ENCODE results near the gene MAMDC2. TPM values are rescaled to one million over a fixed set of nuclear protein-coding genes. Genes with fewer than 3 reads are reported as not detected.

The MAMDC2 gene
- total RNA-seq, 1 donor from 2014 or later, result 26.4 TPM

DNA sequence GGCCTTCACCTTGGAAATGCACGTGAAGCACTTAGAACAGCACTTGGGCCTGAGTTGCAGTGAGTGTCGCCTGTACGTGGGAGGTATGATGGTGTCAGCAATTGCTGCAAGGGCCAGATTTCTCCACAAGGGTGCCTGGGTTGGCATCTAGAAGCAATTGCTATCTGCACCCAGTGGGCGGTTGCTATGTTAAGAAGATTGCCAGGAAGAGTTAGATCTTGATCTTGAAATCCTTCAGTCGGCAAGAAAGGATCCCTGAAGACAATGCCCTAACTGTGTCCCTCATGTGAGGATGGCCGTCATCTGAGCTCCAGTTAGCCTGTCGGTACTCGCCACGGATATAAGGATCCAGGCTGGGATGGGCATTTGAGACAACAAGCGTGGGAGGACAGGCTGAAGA is 62.9 kb downstream of the MAMDC2 start:
- no peak for DNase-seq (ENCODE audit: low read depth, low spot score)

DNA sequence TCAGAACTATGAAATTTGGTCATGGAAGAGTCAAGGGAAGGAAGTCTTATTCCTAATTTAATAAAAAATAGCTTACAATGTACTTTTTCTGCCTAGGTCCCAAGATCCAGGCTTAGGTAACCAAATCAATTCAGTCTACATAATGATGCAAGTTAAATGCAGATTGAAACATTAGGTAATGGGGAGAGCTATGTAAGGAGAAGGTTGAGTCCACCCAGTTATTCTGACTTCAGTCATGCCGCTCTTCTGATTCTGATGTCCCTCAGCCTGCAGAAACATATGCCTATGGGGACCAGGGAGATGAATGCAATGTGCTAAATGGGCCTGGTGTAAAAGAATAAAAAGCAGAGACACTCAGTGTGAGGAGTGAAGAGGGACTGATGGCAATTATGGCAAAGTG is 63.9 kb downstream of the MAMDC2 start:
- no peak for DNase-seq (ENCODE audit: low read depth, low spot score)

DNA sequence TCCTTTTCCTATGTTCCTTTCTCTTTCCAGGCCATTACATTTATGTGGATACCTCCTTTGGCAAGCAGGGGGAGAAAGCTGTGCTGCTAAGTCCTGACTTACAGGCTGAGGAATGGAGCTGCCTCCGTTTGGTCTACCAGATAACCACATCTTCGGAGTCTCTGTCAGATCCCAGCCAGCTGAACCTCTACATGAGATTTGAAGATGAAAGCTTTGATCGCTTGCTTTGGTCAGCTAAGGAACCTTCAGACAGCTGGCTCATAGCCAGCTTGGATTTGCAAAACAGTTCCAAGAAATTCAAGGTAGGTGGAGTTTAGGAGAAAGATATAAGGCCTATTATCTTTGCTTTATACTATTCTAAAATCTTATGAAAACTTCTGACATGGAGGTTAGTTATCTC is 64.5 kb downstream of the MAMDC2 start:
- DNase-seq (ENCODE audit: low read depth, low spot score), result no peak

DNA sequence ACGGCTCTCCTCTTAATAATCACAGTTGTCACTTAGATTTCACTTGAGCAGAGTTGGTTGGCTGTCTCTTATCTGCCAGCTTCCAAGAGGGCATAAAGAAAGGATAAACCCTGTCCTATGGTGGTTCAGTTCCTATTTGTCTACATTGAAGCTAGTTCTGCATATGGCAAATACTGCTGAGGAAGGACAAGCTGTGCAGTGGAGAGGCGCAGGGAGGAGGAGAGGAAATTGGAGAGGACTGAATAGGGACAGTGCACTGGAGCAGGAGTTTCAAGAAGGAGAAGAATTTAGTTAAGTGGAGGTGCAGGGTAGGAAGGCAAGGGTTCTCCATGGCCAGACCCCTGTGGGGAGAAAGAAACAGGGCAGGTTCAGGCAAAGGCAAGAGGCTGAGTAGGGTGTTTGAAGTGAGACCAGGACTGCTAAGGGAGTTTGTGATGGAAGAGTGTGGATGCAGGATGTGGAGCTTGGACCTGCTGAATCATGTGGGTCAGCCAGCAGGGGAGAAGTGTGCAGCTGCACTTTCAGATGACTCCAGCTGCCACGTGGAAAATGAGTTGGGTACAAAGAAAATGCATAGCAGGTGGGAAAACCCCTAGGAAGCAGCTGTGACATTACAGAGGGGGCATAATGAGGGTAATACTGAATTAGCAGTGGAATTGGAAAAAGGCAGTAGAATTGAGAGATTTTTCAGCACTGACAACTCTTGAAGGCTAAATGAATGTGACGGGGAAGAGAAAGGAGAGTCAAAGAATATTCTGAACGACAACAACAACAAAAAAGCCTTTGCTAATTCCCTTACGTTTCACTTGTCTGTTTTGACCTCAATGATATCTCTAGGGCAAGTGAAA is 66.8 kb downstream of the MAMDC2 start:
- peak; percentile 35 for DNase-seq (ENCODE audit: low read depth, low spot score)

DNA sequence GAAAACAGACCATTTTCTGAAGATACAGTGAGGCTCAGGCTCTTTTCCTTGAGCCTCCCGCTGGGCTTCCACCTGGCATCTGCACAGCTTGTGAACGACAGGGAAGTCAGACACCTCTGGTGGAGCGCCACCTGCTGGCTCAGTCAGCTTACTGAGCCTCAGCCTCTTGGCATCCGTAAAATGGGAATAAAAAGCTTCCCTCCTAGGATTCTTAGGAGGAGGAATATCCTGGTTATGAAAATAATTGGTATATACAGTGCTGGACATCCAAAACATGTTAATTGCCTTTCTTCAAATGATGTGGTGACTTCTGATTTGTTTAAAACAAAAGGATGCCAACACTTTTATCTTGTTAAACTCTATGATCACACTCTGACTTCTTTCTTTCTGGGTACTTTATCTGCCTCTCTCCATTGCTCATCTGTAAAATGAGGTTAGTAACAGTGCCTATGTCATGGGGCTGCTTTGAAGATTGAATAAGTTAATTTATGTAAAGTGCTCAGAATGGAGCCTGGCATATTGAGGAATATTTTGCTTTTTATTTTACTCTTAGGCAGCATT is 67.5 kb downstream of the MAMDC2 start:
- peak; percentile 35 for DNase-seq (ENCODE audit: low read depth, low spot score)

DNA sequence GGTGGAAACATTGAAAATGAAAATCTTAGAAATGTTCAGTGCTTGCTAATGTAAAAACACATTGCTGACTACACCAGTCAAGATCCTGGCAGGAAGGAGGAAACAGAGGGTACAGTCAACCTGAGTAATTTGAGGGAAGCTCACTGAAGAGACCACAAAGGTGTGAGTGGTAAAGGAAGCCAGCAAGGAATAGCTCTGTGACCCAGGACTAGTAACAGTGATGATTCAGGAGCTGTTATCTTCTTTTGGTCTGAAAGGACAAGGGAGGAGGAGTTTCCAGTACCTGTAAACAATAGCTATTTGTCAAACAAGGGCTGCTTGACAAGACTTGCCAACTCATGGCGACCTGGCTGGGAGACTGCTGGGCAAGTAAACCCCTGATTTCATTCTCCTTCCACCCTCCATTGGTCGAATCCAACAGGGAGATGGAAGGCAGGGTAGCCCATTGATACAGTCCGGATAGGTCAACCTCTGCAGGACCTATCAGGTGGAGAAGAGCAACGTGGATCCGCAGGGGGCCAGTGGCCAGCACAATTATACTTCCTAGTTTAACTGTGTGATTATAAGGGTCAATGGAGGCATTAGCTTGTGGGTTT is 68.1 kb downstream of the MAMDC2 start:
- DNase-seq (ENCODE audit: low read depth, low spot score), result no peak

DNA sequence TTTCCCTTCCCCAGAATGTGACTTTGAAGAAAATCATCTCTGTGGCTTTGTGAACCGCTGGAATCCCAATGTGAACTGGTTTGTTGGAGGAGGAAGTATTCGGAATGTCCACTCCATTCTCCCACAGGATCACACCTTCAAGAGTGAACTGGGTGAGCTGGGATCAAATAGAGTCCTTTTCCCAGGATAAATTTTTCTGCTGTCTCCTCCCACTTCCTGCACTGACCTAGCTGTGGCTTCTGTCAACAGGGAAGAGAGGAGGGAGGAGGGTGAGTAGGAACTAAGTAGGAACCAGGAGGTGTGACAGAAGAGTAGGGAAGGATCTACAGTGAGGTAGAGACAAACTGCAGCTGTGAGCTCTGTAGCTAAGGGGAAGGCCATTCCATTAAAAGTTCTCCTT is 69.3 kb downstream of the MAMDC2 start:
- DNase-seq (ENCODE audit: low read depth, low spot score), result no peak

DNA sequence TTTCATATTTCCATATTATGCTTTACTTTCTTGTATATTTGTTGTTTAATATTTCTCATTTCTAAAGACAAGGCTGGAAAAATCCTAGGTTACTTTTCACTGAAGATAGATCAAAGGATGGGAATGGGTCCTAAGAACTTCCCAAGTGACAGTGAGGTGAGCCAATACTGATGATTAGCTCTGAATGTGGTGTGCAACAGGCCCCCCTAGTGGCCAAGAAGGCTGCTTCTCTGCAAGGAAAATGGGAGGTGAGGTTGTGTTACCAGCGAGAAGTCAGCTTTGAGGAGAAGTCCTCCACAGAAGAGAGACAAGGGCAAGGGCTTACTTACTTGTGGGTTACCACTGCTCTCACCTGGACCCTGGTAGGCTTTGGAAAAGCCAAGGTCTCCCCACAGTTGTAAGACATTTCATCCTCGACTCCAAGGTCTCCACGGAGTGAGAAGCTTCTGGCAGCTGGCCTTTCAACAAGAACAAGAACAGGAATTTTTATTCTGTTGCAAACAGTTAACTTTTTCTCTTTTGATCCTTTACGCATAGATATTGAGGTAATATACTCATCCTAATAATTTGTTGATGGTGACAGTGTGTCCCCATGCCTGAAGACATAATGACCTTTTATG is 69.9 kb downstream of the MAMDC2 start:
- peak; percentile 13 for DNase-seq (ENCODE audit: low read depth, low spot score)

DNA sequence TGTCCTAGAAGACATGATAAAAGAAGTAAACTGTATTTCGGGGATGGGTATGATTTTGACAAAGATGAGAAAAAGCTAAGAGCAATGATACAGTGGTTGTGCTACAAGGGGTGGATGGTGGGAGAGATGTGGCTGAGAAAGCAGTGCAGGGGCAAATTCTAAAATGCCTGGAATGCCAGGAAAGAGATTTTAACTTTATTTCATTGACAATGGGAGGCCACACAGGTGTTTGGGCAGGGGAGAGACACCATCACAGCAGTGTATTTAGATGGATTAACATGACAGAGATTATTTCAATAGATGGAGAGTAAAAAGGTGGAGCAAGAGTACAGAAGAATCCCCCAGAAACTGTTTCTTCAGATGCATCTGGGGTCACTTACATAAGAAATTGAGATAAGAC is 71.2 kb downstream of the MAMDC2 start:
- no peak for DNase-seq (ENCODE audit: low read depth, low spot score)

DNA sequence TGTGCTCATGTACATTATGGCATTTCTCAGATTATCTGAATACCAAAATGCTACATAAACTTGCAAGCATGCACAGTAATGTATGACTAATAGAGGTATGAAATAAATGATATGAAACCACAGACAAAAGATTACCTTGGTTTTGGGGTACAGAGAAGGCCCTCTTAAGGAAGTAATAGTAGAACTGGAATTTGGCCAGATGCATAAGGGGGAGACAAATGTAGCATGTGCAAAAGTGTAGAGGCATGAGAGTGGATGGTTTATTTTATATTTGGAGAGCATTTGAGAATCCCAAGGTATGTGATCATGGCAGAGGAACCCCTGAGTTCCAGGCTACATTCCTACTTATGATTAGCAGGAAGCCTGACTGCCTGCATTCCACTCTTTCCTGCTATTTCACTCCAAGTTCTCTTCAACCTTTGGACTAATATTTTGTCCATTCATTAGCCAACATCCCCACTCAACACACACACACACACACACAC is 74.2 kb downstream of the MAMDC2 start:
- peak; percentile 24 for DNase-seq (ENCODE audit: low read depth, low spot score)

DNA sequence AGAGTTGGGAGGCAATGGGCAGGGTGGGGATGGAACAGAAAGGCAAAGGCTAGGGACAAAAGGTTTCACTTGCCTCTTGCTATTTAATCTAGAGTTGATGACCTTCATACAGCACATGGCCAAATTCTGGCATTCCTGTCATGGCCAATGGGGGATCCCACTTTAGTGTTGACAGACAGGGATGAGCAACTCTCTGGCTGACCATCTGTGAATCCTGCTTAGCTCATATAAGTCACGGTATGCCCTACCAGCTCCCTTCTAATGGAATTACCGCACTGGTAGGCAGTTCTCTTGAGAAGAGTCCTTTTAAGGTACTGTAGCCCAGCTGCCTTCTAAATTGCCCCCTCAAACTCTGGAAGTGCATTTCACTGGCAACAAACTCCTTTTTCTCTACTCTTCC is 76.1 kb downstream of the MAMDC2 start:
- DNase-seq (ENCODE audit: low read depth, low spot score), result no peak

DNA sequence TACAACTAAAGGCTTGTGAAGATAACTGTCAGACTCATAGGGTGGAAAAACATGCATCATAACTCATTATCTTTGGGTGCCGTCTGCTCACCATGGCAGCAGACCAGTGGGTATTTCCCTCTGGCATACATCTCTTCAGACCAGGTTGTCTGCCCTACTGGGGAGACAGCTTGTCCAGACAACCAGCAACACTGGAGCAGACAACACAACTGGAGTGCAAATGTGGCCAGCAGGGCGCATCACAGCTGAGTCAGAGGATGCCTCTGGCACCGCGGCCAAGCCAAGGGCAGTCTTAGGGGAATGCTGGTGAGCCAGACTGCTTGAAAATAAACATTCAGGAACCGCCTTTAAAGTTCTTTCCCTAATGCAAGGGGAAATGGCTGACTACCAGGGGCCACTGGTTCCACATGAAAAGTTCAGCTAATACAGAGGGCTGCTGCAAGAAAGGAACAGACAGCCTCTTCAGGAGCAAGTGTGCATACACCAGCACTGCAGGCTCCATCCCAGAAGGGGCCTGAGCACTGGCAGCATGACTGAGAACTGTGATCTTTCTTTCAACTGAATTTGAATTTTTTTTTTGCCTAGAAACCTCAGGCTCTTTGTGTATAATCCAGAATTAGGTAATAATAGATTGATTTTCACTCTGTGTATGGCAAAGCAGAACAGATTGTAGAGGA is 77.3 kb downstream of the MAMDC2 start:
- DNase-seq (ENCODE audit: low read depth, low spot score), result peak; percentile 13

DNA sequence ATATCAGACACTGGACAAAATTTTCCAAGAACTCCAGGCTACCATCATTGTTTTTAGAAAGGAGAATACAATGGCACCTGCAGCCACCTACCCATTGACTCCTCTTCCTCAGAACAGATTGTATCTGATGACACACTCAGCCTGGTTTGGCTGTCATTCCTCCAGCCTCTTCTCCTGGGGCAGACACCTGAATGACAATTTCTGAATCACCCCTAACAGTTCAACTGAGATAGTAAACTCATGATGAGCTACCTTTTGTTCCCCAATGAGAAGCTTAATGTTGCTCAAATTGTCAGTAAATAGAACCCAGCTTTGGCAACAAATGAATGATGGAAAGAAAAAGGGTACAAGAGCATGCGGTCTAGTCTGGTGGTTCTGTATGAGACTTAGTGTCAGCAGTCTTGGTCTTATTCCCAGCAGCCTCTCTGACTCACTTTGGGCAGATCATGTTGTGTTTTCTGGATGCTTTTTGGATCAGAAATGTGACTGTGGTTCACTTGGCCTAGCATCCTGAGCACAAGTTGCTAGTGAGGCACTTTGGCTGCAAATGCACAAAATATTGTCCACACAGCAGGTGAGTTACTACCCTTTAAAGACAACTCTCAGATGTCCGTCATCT is 78.3 kb downstream of the MAMDC2 start:
- DNase-seq (ENCODE audit: low read depth, low spot score), result no peak

DNA sequence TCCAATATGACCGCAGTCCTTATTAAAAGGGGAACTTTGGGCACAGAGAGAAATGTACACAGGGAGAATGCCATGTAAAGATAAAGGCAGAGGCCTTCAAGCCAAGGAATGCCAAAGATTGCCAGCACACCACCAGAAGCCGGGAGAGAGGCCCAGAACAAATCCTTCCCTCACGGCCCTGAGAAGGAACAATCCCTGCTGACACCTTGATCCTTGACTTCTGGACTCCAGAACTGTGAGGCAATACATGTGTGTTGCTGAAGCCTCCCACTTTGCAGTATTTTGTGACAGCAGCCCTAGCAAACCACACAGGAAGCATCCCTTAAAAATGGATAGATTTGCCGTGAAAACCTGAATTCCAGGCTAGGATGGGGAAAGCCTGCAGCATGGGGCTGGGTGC is 80.0 kb downstream of the MAMDC2 start:
- no peak for DNase-seq (ENCODE audit: low read depth, low spot score)

DNA sequence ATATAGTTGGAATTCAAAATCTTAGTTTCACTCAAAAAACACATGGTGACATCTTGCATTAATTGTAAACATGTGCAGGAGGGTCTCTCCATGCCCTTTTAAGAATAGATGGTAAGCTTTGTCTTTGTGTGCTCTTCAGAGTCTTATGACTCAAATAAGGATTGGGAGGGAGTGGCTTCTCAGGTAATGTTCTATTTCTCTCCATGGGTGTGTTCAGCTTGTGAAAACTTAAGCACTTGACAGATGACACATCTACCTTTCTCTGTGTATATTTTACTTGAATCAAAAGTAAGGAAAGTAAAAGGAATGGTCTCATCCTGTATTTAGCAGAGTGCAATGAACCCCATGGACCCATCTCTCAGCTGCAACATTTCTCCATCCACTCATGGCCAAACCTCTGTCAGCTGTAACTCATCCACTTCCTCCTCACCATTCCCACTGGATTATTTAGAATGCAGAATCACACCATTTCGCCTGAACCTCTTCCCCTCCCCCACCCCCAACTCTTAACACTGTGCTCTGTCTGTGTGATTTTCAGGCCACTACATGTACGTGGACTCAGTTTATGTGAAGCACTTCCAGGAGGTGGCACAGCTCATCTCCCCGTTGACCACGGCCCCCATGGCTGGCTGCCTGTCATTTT is 82.1 kb downstream of the MAMDC2 start:
- DNase-seq (ENCODE audit: low read depth, low spot score), result no peak

DNA sequence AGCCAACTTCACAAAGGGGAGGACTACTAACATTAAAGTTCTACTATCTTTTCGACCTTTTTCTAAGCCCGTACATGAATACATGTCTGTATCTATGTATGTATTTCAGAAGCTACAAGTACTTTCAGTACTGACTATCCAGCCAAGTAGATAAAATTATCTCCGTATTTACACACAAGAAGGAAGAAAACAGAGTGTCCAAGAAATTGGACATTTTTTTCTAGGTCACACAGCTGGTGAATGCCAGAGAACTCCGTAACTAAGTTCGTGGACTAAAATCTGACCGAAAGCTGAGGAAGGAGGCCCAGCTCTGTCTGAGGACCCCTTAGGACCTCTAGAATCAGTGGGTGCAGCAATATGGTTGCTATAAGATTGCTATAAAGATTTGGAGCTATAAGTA is 83.4 kb downstream of the MAMDC2 start:
- no peak for DNase-seq (ENCODE audit: low read depth, low spot score)

DNA sequence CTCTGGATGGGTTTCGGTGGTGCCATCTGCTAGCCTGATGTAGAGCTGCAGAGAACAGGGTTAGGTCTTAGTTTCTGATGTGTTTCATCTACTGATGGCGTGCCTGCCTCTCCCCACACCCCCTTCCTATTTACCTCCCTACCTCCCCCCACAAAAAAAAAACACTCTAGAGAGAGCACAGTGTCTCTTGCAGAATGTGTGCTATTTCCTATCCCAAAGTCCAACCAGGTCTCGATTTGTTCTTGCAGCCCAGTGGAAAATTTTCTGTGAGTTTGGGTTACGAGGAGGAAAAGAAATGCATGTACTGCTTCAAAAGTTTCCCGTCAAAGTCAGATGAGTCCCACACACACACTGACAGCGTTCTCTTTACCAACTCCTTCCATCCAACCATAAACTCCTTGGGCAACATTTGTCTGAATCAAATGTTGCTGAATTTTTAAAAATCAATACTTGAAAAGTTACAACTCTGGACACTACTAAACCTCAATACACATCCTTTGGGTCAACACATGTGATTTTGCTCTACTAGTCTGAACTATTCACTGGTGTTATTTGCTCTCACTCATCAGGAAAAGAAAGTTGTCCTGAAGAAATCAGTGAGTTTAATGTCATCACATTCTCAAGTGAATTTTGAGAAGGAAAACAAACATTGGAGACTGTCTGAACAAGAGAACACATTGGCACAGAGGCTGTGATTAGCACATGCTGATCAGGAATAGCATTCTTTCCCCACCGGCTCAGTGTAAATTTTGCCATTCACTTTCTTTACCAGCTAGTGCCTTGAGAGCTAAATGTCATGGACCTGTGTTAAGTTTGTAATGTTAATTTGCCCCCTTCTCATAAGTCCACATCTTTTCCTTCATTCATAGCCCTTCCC is 84.1 kb downstream of the MAMDC2 start:
- no peak for DNase-seq (ENCODE audit: low read depth, low spot score)

DNA sequence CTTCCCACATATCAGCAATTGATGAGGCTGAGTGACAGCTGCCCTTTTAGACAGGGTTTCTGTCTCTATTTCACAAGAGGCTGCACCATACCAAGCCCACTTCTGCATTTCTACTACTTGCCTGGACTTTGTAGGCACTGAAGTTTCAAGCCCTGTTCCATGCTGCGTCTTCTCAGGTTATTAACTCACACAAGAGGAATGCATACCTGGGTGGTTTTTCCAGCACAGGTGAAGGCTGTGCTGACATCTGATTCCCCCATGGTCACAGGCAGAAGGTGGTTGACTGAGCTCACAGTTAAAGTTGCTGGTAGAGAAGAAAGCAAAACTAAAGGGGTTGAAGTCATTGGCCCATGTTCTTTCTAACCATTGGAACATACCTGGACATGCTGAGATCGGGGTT is 86.6 kb downstream of the MAMDC2 start:
- no peak for DNase-seq (ENCODE audit: low read depth, low spot score)

DNA sequence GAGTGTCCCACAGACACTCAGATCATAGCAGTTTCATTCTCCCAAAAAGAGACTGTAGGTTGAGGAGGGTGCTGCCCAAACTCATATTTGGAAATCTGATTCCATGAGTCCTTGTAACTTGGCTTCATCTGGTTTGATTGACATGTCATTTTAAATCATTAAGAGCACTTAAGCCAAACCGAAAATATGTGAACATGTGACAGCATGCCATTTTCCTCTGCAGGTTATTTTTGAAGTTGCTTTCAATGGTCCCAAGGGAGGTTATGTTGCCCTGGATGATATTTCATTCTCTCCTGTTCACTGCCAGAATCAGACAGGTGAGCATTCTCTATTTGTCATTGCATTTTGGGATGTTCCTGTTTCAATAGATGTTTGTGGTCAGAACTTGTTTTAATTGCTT is 87.6 kb downstream of the MAMDC2 start:
- no peak for DNase-seq (ENCODE audit: low read depth, low spot score)
